GM12878 (cell line): ENCODE results near the gene KATNB1. TPM values are rescaled to one million over a fixed set of nuclear protein-coding genes. Genes with fewer than 3 reads are reported as not detected.

Experiments used
- ATAC-seq: fragments of 200-7000 bp; cut with Tn5 transposase; 3 replicates; pipeline ENCODE4 v1.9.1; 2020; ENCODE audit warnings: mild to moderate bottlenecking, moderate library complexity
- BruUV-seq: library from RNA; stranded (reverse); fragments of 400-500 nt; replicated peaks from 2 replicates; lab custom pipeline; 2021; lab: Mats Ljungman, UMichigan
- CTCF ChIA-PET: fragments of 300-600 bp; sonication (Branson Sonifier 250); formaldehyde crosslinking; extraction: SDS; loops from one replicate; lab custom pipeline; 2021; ENCODE audit warnings: inconsistent platforms; lab: Yijun Ruan, JAX
- POLR2A ChIA-PET: fragments of 350-600 bp; formaldehyde crosslinking; extraction: SDS; loops from one replicate; lab custom pipeline; 2021; ENCODE audit warnings: inconsistent platforms; lab: Charles Lee
- RAD21 ChIA-PET: fragments of 300-600 bp; sonication (Branson Sonifier 250); formaldehyde crosslinking; loops from one replicate; lab custom pipeline; 2023; ENCODE audit warnings: antibody characterized with exemption; ENCODE audit not compliant: unreplicated experiment; lab: Charles Lee
- SMC1A ChIA-PET: fragments of 300-600 bp; sonication (Branson Sonifier 250); formaldehyde crosslinking; loops from one replicate; lab custom pipeline; 2023; ENCODE audit not compliant: unreplicated experiment, uncharacterized antibody; lab: Charles Lee
- DNase-seq: peaks from one replicate; pipeline ENCODE4 v3.0.0-alpha.2; 2011; ENCODE audit warnings: low read depth, low spot score
- FAIRE-seq: peaks from 3 replicates; lab custom pipeline; 2011; peaks lifted over from hg19 to GRCh38; lab: Jason Lieb, UNC
- H2AFZ ChIP-seq: 2 replicates; pipeline ENCODE4 v1.6.0; 2011; ENCODE audit warnings: low read depth, low read length, control low read depth; ENCODE audit not compliant: control insufficient read depth
- H3K27ac ChIP-seq: 2 replicates; pipeline ENCODE4 v1.5.1; 2011; ENCODE audit warnings: control low read depth; ENCODE audit not compliant: control insufficient read depth, insufficient read depth
- H3K27me3 ChIP-seq, 2 experiments: replicated peaks in 1 of 2; 2 replicates each; pipeline versions ENCODE4 v1.6.0 to v1.6.1; 2011; ENCODE audit warnings: low read length in 1 of 2; ENCODE audit not compliant: control insufficient read depth in 2 of 2, insufficient read depth in 2 of 2
- H3K36me3 ChIP-seq, 2 experiments: 2 replicates each; pipeline ENCODE4 v1.5.1; 2011; ENCODE audit warnings: low read length in 1 of 2; ENCODE audit not compliant: control insufficient read depth in 2 of 2, insufficient read depth in 2 of 2
- H3K4me1 ChIP-seq: 2 replicates; pipeline ENCODE4 v1.6.1; 2011; ENCODE audit warnings: mild to moderate bottlenecking, low read length, moderate library complexity, mixed read lengths; ENCODE audit not compliant: control insufficient read depth, insufficient read depth
- H3K4me2 ChIP-seq: 2 replicates; pipeline ENCODE4 v1.6.0; 2011; ENCODE audit warnings: control low read depth; ENCODE audit not compliant: control insufficient read depth, insufficient read depth
- H3K4me3 ChIP-seq: fragments of 200-600 bp; sonication (generic); 2 replicates; pipeline ENCODE4 v1.5.1; 2016
- H3K79me2 ChIP-seq: 2 replicates; pipeline ENCODE4 v1.6.0; 2011; ENCODE audit warnings: low read length; ENCODE audit not compliant: control insufficient read depth, insufficient read depth
- H3K9ac ChIP-seq: 2 replicates; pipeline ENCODE4 v1.8.0; 2011; ENCODE audit warnings: low read length, control low read depth, mixed read lengths; ENCODE audit not compliant: control insufficient read depth, insufficient read depth
- H3K9me3 ChIP-seq: replicated peaks from 3 replicates; pipeline ENCODE4 v1.5.1; 2011; ENCODE audit warnings: mild to moderate bottlenecking, low read length; ENCODE audit not compliant: control insufficient read depth, insufficient read depth
- H4K20me1 ChIP-seq: 2 replicates; pipeline ENCODE4 v1.6.0; 2011; ENCODE audit not compliant: control insufficient read depth, insufficient read depth
- E4F1 ChIP-seq: fragments of 450-650 bp; IDR thresholded peaks from 2 replicates; pipeline ENCODE4 v1.6.1; 2018; ENCODE audit warnings: borderline replicate concordance, mild to moderate bottlenecking; ENCODE audit not compliant: partially characterized antibody
- HSF1 ChIP-seq: fragments of 150-350 bp; IDR thresholded peaks from 2 replicates; pipeline ENCODE4 v1.6.1; 2014; ENCODE audit warnings: mild to moderate bottlenecking, low read depth, low read length
- NFYB ChIP-seq: IDR thresholded peaks from 2 replicates; pipeline ENCODE4 v1.6.1; 2011; ENCODE audit warnings: low read depth, mild to moderate bottlenecking, low read length, improper control_type of control experiment, moderate library complexity; ENCODE audit not compliant: insufficient read depth
- PAX8 ChIP-seq: fragments of 450-650 bp; IDR thresholded peaks from 2 replicates; pipeline ENCODE4 v1.6.1; 2017; ENCODE audit warnings: mild to moderate bottlenecking, moderate library complexity
- RCOR1 ChIP-seq: conservative IDR thresholded peaks from 2 replicates; pipeline ENCODE4 v1.6.1; 2012; ENCODE audit warnings: low read depth, low read length, improper control_type of control experiment
- ZNF217 ChIP-seq: fragments of 450-650 bp; IDR thresholded peaks from 2 replicates; pipeline ENCODE4 v1.6.1; 2017; ENCODE audit warnings: antibody characterized with exemption, mild to moderate bottlenecking
- WGBS: methylation state at CpG from one replicate; pipeline ENCODE4 v1.1.6; 2016; ENCODE audit warnings: low lambda C conversion rate; ENCODE audit not compliant: insufficient replicate concordance, insufficient coverage; ENCODE audit errors: missing lambda C conversion rate; 5-methylcytosine and 5-hydroxymethylcytosine counted together
- in situ Hi-C: fragments of 300-500 bp; cut with MboI; formaldehyde crosslinking; loops from 9 replicates; pipeline ENCODE4 v1.14.3; 2018; ENCODE audit warnings: mixed read lengths
- intact Hi-C: fragments of 100-400 bp; cut with micrococcal nuclease; formaldehyde crosslinking; loops from one replicate; pipeline ENCODE4 v1.14.2; 2022; ENCODE audit not compliant: unreplicated experiment
- polyA plus RNA-seq, 11 experiments: library from polyadenylated mRNA; depleted of rRNA in 4 of 11; unstranded in 6 of 11; stranded (reverse) in 5 of 11; fragments of >200 nt; fragmentation: Nextera tagmentation in 4 of 11; fragmentation: Illumina TruSeq in 1 of 11; extraction: Ambion mirVana in 4 of 11; extraction: Trizol in 1 of 11; gene quantifications; 1 replicate in 1 of 11; 2 replicates in 10 of 11; pipeline versions ENCODE4 v1.2.1 to v1.2.3, GENCODE V29; 2011 to 2016; ENCODE audit warnings: inconsistent platforms in 2 of 11, missing spikeins in 2 of 11, low read depth in 1 of 11
- total RNA-seq, 4 experiments: library from RNA; depleted of rRNA in 3 of 4; stranded (reverse); fragments of >200 nt in 3 of 4; fragmentation: Illumina TruSeq in 1 of 4; extraction: Trizol in 1 of 4; gene quantifications; 2 replicates each; pipeline versions ENCODE4 v1.2.1 to v1.2.3, GENCODE V29; 2013 to 2021

Gene KATNB1
- total and polyA plus RNA-seq, 10 of the 15 experiments (the other 5 are each of a cell fraction or from before 2014, with no cell fraction given) = 0.71 to 46.5 (median 19.5) TPM

- TF ChIP-seq NFYB (no peak), E4F1 (no peak), PAX8 (no peak), ZNF217 (no peak), HSF1 (no peak)
These were observed 11.9 kb downstream of the KATNB1 start (continued) for GRCh38 chr16:57747496-57747895.

- ChIA-PET SMC1A (no interaction called here), CTCF (interaction anchor here (1.4 to 1.8 kb wide), 2 partner anchors 148 to 172 kb away, joined by 4 to 5 read pairs; no protein-coding TSS in a partner anchor), POLR2A (no interaction called here), RAD21 (no interaction called here)
- H3K4me1 ChIP-seq = no peaks in the 10 kb centered on the region
- H3K79me2 ChIP-seq = no peaks in the 10 kb centered on the region
- FAIRE-seq = no peak
- H3K4me2 ChIP-seq = no peak overlapping the region
- H3K27ac ChIP-seq = no peak overlapping the region
- WGBS = 88% methylated on average over 6 of the region's 6 CpGs
- ATAC-seq = no peak
- no peaks in the 10 kb centered on the region for H3K9me3 ChIP-seq
- TF ChIP-seq RCOR1 = no peak
- H3K36me3 ChIP-seq = peaks cover 0 to 2% of the 10 kb centered on the region in 2 experiments; a peak in 2 of 4 replicates
- in situ Hi-C loops = no loop called here
- H4K20me1 ChIP-seq = no peaks in the 10 kb centered on the region
- intact Hi-C loops = no loop called here
- H3K9ac ChIP-seq = no peak overlapping the region
- BruUV-seq = no TSS peak
- no peak overlapping the region for H2AFZ ChIP-seq
- DNase-seq = no peak
- no peak overlapping the region for H3K4me3 ChIP-seq
- no peaks in the 10 kb centered on the region for H3K27me3 ChIP-seq
These were observed 12.4 kb downstream of the KATNB1 start for GRCh38 chr16:57747996-57748395.
